OCI-LY7 (cell line): ENCODE results near the gene CMTM7.

ENCODE experiments used
- CTCF ChIP-seq: fragments of 200-600 bp; sonication (generic); conservative IDR thresholded peaks from 2 replicates; pipeline ENCODE4 v1.5.1; 2014; ENCODE audit warnings: mild to moderate bottlenecking, antibody characterized with exemption, low read length, moderate library complexity, mixed read lengths
- EZH2phosphoT487 ChIP-seq: fragments of 200-600 bp; sonication (generic); IDR thresholded peaks from 2 replicates; pipeline ENCODE4 v1.6.1; 2018; ENCODE audit warnings: low read depth, borderline replicate concordance, mild to moderate bottlenecking, mixed run types, antibody characterized with exemption, low read length, moderate library complexity, mixed read lengths

GRCh38 chr3:32397941-32398340 lies 6.3 kb downstream of the CMTM7 start:
- TF ChIP-seq CTCF, result no peak
- no peak for TF ChIP-seq EZH2phosphoT487
